Caco-2 (cell line): ENCODE results near the gene CEP57L1. TPM values are rescaled to one million over a fixed set of nuclear protein-coding genes. Genes with fewer than 3 reads are reported as not detected.

Experiments used
- BruUV-seq: library from RNA; stranded (reverse); fragments of 400-500 nt; replicated peaks from 2 replicates; lab custom pipeline; 2021; lab: Mats Ljungman, UMichigan
- CTCF ChIA-PET: fragments of 300-600 bp; sonication (Branson Sonifier 250); formaldehyde crosslinking; loops from one replicate; lab custom pipeline; 2022; ENCODE audit warnings: antibody characterized with exemption; lab: Charles Lee
- POLR2A ChIA-PET: fragments of 300-600 bp; sonication (Branson Sonifier 250); formaldehyde crosslinking; loops from one replicate; lab custom pipeline; 2022; ENCODE audit warnings: antibody characterized with exemption; lab: Charles Lee
- DNase-seq, 2 experiments: peaks; one replicate each; pipeline versions ENCODE4 v3.0.0 to v3.0.0-alpha.2; 2020 to 2022
- H3K27me3 ChIP-seq: replicated peaks from 2 replicates; pipeline ENCODE4 v1.6.0; 2011; ENCODE audit warnings: low read length; ENCODE audit not compliant: control insufficient read depth, insufficient read depth
- H3K36me3 ChIP-seq: 2 replicates; pipeline ENCODE4 v1.5.1; 2011; ENCODE audit warnings: low read length; ENCODE audit not compliant: control insufficient read depth, insufficient read depth
- H3K4me1 ChIP-seq: fragments of 250-450 bp; sonication (Bioruptor Pico); 2 replicates; pipeline ENCODE4 v1.5.1; 2020; ENCODE audit warnings: mild to moderate bottlenecking
- H3K4me3 ChIP-seq: 2 replicates; pipeline ENCODE4 v1.5.1; 2011; ENCODE audit warnings: low read depth, mild to moderate bottlenecking, control low read depth, low read length
- H3K9me3 ChIP-seq: fragments of 250-450 bp; sonication (Bioruptor Pico); 2 replicates; pipeline ENCODE4 v1.5.1; 2020; ENCODE audit warnings: mild to moderate bottlenecking, moderate library complexity
- H3K27ac Mint-ChIP-seq: one replicate; pipeline ENCODE4 v1.8.0; 2022; ENCODE audit warnings: mixed read lengths; ENCODE audit not compliant: unreplicated experiment
- H3K27me3 Mint-ChIP-seq: one replicate; pipeline ENCODE4 v1.8.0; 2022; ENCODE audit warnings: mixed read lengths; ENCODE audit not compliant: insufficient read depth, unreplicated experiment
- H3K36me3 Mint-ChIP-seq: one replicate; pipeline ENCODE4 v1.8.0; 2022; ENCODE audit warnings: mild to moderate bottlenecking, mixed read lengths; ENCODE audit not compliant: insufficient read depth, unreplicated experiment
- H3K4me1 Mint-ChIP-seq: one replicate; pipeline ENCODE4 v1.8.0; 2022; ENCODE audit warnings: low read depth, mixed read lengths; ENCODE audit not compliant: unreplicated experiment
- H3K4me3 Mint-ChIP-seq: one replicate; pipeline ENCODE4 v1.8.0; 2022; ENCODE audit warnings: mild to moderate bottlenecking, moderate library complexity, mixed read lengths; ENCODE audit not compliant: unreplicated experiment
- H3K9me3 Mint-ChIP-seq: one replicate; pipeline ENCODE4 v1.8.0; 2022; ENCODE audit warnings: mixed read lengths; ENCODE audit not compliant: unreplicated experiment
- CTCF ChIP-seq, 2 experiments: fragments of 200-600 bp in 1 of 2; IDR thresholded peaks; 1 replicate in 1 of 2; 2 replicates in 1 of 2; pipeline versions ENCODE4 v1.5.1 to v1.8.0; 2011 to 2022; ENCODE audit warnings: antibody characterized with exemption in 1 of 2, control low read depth in 1 of 2, inconsistent platforms in 1 of 2, low read depth in 1 of 2, low read length in 1 of 2, mild to moderate bottlenecking in 1 of 2, moderate library complexity in 1 of 2; ENCODE audit not compliant: insufficient read depth in 1 of 2, severe bottlenecking in 1 of 2, unreplicated experiment in 1 of 2
- intact Hi-C: fragments of 100-400 bp; cut with micrococcal nuclease; formaldehyde crosslinking; loops from one replicate; pipeline ENCODE4 v1.10.0; 2022; ENCODE audit not compliant: unreplicated experiment
- total RNA-seq: library from RNA; stranded (reverse); gene quantifications from 2 replicates; pipeline ENCODE4 v1.2.3, GENCODE V29; 2022

CEP57L1 gene
- total RNA-seq, 1 experiment from 2014 or later = 12.7 TPM

GRCh38 chr6:109069746-109070145 is 25.6 kb upstream of the CEP57L1 start:
- ChIA-PET CTCF (no interaction called here), POLR2A (interaction anchor here (0.6 kb wide), 1 partner anchor 24 kb away, joined by 4 read pairs; no protein-coding TSS in a partner anchor)
- Histone ChIP-seq H3K27me3 (no peaks in the 10 kb centered on the region), H3K4me1 (peaks cover 16% of the 10 kb centered on the region; the same call in 1 of the 2 replicates), H3K9me3 (no peaks in the 10 kb centered on the region), H3K4me3 (no peak overlapping the region), H3K36me3 (no peaks in the 10 kb centered on the region; the same call in 1 of the 2 replicates)
- H3K9me3 Mint-ChIP-seq = no peaks in the 10 kb centered on the region
- peaks cover 27% of the 10 kb centered on the region for H3K4me1 Mint-ChIP-seq
- no peak overlapping the region for H3K4me3 Mint-ChIP-seq
- TF ChIP-seq CTCF (IDR thresholded peaks at IDR 0.05; ENCODE audit: insufficient read depth in 1 of 2, low read depth in 1 of 2, low read length in 1 of 2, severe bottlenecking in 1 of 2, unreplicated experiment in 1 of 2) = no peak
- DNase-seq = no peak
- intact Hi-C loops = no loop called here
- H3K27ac Mint-ChIP-seq = no peak overlapping the region
- BruUV-seq = no TSS peak
- H3K27me3 Mint-ChIP-seq = no peaks in the 10 kb centered on the region
- H3K36me3 Mint-ChIP-seq = no peaks in the 10 kb centered on the region

GRCh38 chr6:109071125-109071917 is 24.0 kb upstream of the CEP57L1 start:
- H3K4me3 ChIP-seq = no peak overlapping the region
- CTCF ChIA-PET = interaction anchor here (0.5 to 2.8 kb wide), 7 partner anchors 21 to 529 kb away, joined by 3 to 8 read pairs (median 4); no protein-coding TSS in a partner anchor
- BruUV-seq = no TSS peak
- H3K4me3 Mint-ChIP-seq = no peak overlapping the region
- no peak overlapping the region for H3K27ac Mint-ChIP-seq
- H3K36me3 Mint-ChIP-seq = no peaks in the 10 kb centered on the region
- peaks cover 27% of the 10 kb centered on the region for H3K4me1 Mint-ChIP-seq
- H3K9me3 Mint-ChIP-seq = no peaks in the 10 kb centered on the region
- intact Hi-C loops = no loop called here
- no peaks in the 10 kb centered on the region for H3K27me3 ChIP-seq
- no peaks in the 10 kb centered on the region for H3K9me3 ChIP-seq
- DNase-seq = no peak
- TF ChIP-seq CTCF (IDR thresholded peaks at IDR 0.05; ENCODE audit: insufficient read depth in 1 of 2, low read depth in 1 of 2, low read length in 1 of 2, severe bottlenecking in 1 of 2, unreplicated experiment in 1 of 2) = no peak
- POLR2A ChIA-PET = interaction anchor here (1.0 kb wide), 1 partner anchor 23 kb away, joined by 6 read pairs; no protein-coding TSS in a partner anchor
- no peaks in the 10 kb centered on the region; the same call in 1 of the 2 replicates for H3K36me3 ChIP-seq
- H3K4me1 ChIP-seq = peaks cover 16% of the 10 kb centered on the region; the same call in 1 of the 2 replicates
- H3K27me3 Mint-ChIP-seq = no peaks in the 10 kb centered on the region

GRCh38 chr6:109073344-109074132 is 21.8 kb upstream of the CEP57L1 start:
- Mint-ChIP-seq H3K4me1 (peaks cover 21% of the 10 kb centered on the region), H3K9me3 (no peaks in the 10 kb centered on the region), H3K36me3 (no peaks in the 10 kb centered on the region), H3K27me3 (no peaks in the 10 kb centered on the region), H3K4me3 (no peak overlapping the region), H3K27ac (no peak overlapping the region)
- TF ChIP-seq CTCF (IDR thresholded peaks at IDR 0.05; ENCODE audit: insufficient read depth in 1 of 2, low read depth in 1 of 2, low read length in 1 of 2, severe bottlenecking in 1 of 2, unreplicated experiment in 1 of 2) = peak; percentile 47 to 59
- peak in 1 of 2 experiments; percentile 71 for DNase-seq
- no TSS peak for BruUV-seq
- H3K4me3 ChIP-seq = no peak overlapping the region
- no peaks in the 10 kb centered on the region for H3K36me3 ChIP-seq
- ChIA-PET POLR2A (interaction anchor here (0.7 kb wide), 1 partner anchor 21 kb away, joined by 3 read pairs; the partner anchor contains the start of gene SESN1), CTCF (interaction anchor here (0.7 to 2.8 kb wide), 4 partner anchors 23 to 531 kb away, joined by 3 to 9 read pairs (median 6); partner anchors contain the start of gene ARMC2)
- intact Hi-C loops = loop anchor here (1.0 to 2.0 kb wide), 6 partner anchors 65 to 531 kb away; no protein-coding TSS in a partner anchor
- H3K4me1 ChIP-seq = peaks cover 16% of the 10 kb centered on the region; the same call in 1 of the 2 replicates
- H3K9me3 ChIP-seq = no peaks in the 10 kb centered on the region
- H3K27me3 ChIP-seq = no peaks in the 10 kb centered on the region
